Stimulated activated naive CD8-positive, alpha-beta T cell treated with anti-CD3 and anti-CD28 coated beads, Interleukin-15, amount 100 ng/mL, for 72 hours (primary cell): ENCODE results near the gene PLCB1.
"Not testable (repeated sequence)": the region's sequence is repeated elsewhere in the genome, so short reads cannot be mapped to it uniquely, and the experiment has no call there.

ENCODE experiments used
- ATAC-seq: fragments of 150-1000 bp; cut with Tn5 transposase; 2 replicates; pipeline ENCODE4 v1.10.0; 2021; ENCODE audit warnings: mild to moderate bottlenecking, moderate library complexity
- DNase-seq, 2 donors: peaks; one replicate each; pipeline ENCODE4 v3.0.0; 2021 to 2022
- H3K27ac Mint-ChIP-seq, 2 donors: one replicate each; pipeline ENCODE4 v1.8.0; 2022; ENCODE audit warnings: mild to moderate bottlenecking in 2 of 2, mixed read lengths in 2 of 2, moderate library complexity in 2 of 2
- H3K27me3 Mint-ChIP-seq: one replicate; pipeline ENCODE4 v1.8.0; 2022; ENCODE audit warnings: mixed read lengths
- H3K4me1 Mint-ChIP-seq: one replicate; pipeline ENCODE4 v1.8.0; 2022; ENCODE audit warnings: mild to moderate bottlenecking, mixed read lengths
- H3K4me3 Mint-ChIP-seq, 2 donors: one replicate each; pipeline ENCODE4 v1.8.0; 2022; ENCODE audit warnings: mild to moderate bottlenecking in 2 of 2, mixed read lengths in 2 of 2, moderate library complexity in 1 of 2
- H3K9me3 Mint-ChIP-seq, 2 donors: one replicate each; pipeline ENCODE4 v1.8.0; 2022; ENCODE audit warnings: mixed read lengths in 2 of 2

Gene PLCB1

GRCh38 chr20:8376940-8377339 lies 244.9 kb downstream of the PLCB1 start:
- ATAC-seq, result no peak
- DNase-seq, result no peak
- Mint-ChIP-seq H3K4me1 (no peaks in the 10 kb centered on the region), H3K27me3 (no peaks in the 10 kb centered on the region), H3K4me3 (no peak overlapping the region), H3K27ac (no peak overlapping the region), H3K9me3 (peaks cover 0 to 8% of the 10 kb centered on the region in 2 donors)

- H3K27ac Mint-ChIP-seq, H3K4me1 Mint-ChIP-seq, DNase-seq, ATAC-seq, H3K27me3 Mint-ChIP-seq, H3K9me3 Mint-ChIP-seq, H3K4me3 Mint-ChIP-seq: not testable (repeated sequence)
These were observed 247.1 kb downstream of the PLCB1 start for GRCh38 chr20:8379125-8379524.

GRCh38 chr20:8385247-8385646 lies 253.2 kb downstream of the PLCB1 start:
- H3K9me3 Mint-ChIP-seq, result no peaks in the 10 kb centered on the region
- H3K4me1 Mint-ChIP-seq, result peaks cover 6% of the 10 kb centered on the region
- H3K27me3 Mint-ChIP-seq, result peaks cover 7% of the 10 kb centered on the region
- DNase-seq (no peak), ATAC-seq (no peak)
- no peak overlapping the region for H3K4me3 Mint-ChIP-seq
- no peak overlapping the region for H3K27ac Mint-ChIP-seq

GRCh38 chr20:8386991-8387390 lies 254.9 kb downstream of the PLCB1 start:
- no peak overlapping the region for H3K4me3 Mint-ChIP-seq
- DNase-seq (no peak), ATAC-seq (no peak)

GRCh38 chr20:8388141-8388540 lies 256.1 kb downstream of the PLCB1 start:
- H3K4me3 Mint-ChIP-seq, result no peak overlapping the region
- no peak for DNase-seq
- ATAC-seq, result no peak
- H3K9me3 Mint-ChIP-seq, result no peaks in the 10 kb centered on the region
- peaks cover 6% of the 10 kb centered on the region for H3K4me1 Mint-ChIP-seq
- peaks cover 7% of the 10 kb centered on the region for H3K27me3 Mint-ChIP-seq
- no peak overlapping the region for H3K27ac Mint-ChIP-seq

More at GRCh38 chr20:8386991-8387390, 254.9 kb downstream of the PLCB1 start:
- Mint-ChIP-seq H3K27me3 (peaks cover 7% of the 10 kb centered on the region), H3K27ac (no peak overlapping the region), H3K4me1 (peaks cover 6% of the 10 kb centered on the region), H3K9me3 (no peaks in the 10 kb centered on the region)

- no peak overlapping the region for H3K27ac Mint-ChIP-seq
- H3K4me1 Mint-ChIP-seq, result peaks cover 6% of the 10 kb centered on the region
- ATAC-seq (no peak), DNase-seq (no peak)
- peaks cover 7% of the 10 kb centered on the region for H3K27me3 Mint-ChIP-seq
- H3K9me3 Mint-ChIP-seq, result no peaks in the 10 kb centered on the region
- H3K4me3 Mint-ChIP-seq, result no peak overlapping the region
These were observed 256.6 kb downstream of the PLCB1 start for GRCh38 chr20:8388707-8389106.

- no peak for DNase-seq
- no peak for ATAC-seq
- H3K9me3 Mint-ChIP-seq, result no peaks in the 10 kb centered on the region
- peaks cover 11% of the 10 kb centered on the region for H3K4me1 Mint-ChIP-seq
- H3K27me3 Mint-ChIP-seq, result peaks cover 5% of the 10 kb centered on the region
- no peak overlapping the region for H3K27ac Mint-ChIP-seq
- no peak overlapping the region for H3K4me3 Mint-ChIP-seq
These were observed 257.4 kb downstream of the PLCB1 start for GRCh38 chr20:8389381-8390036.

- H3K9me3 Mint-ChIP-seq, result no peaks in the 10 kb centered on the region
- ATAC-seq (no peak), DNase-seq (no peak)
- no peaks in the 10 kb centered on the region for H3K27me3 Mint-ChIP-seq
- no peak overlapping the region for H3K4me3 Mint-ChIP-seq
- no peak overlapping the region for H3K27ac Mint-ChIP-seq
- peaks cover 11% of the 10 kb centered on the region for H3K4me1 Mint-ChIP-seq
These were observed 258.0 kb downstream of the PLCB1 start for GRCh38 chr20:8390037-8390433.

- Mint-ChIP-seq H3K4me1 (peaks cover 11% of the 10 kb centered on the region), H3K27me3 (no peaks in the 10 kb centered on the region), H3K9me3 (no peaks in the 10 kb centered on the region), H3K27ac (no peak overlapping the region), H3K4me3 (no peak overlapping the region)
- no peak for ATAC-seq
- no peak for DNase-seq
These were observed 258.4 kb downstream of the PLCB1 start for GRCh38 chr20:8390500-8390899.

- no peak overlapping the region for H3K4me3 Mint-ChIP-seq
- ATAC-seq (no peak), DNase-seq (no peak)
- no peaks in the 10 kb centered on the region for H3K9me3 Mint-ChIP-seq
- H3K4me1 Mint-ChIP-seq, result peaks cover 5% of the 10 kb centered on the region
- H3K27me3 Mint-ChIP-seq, result no peaks in the 10 kb centered on the region
- H3K27ac Mint-ChIP-seq, result no peak overlapping the region
These were observed 261.3 kb downstream of the PLCB1 start for GRCh38 chr20:8393381-8393780.

- H3K4me3 Mint-ChIP-seq, result no peak overlapping the region
- H3K4me1 Mint-ChIP-seq, result peaks cover 5% of the 10 kb centered on the region
- H3K9me3 Mint-ChIP-seq, result no peaks in the 10 kb centered on the region
- H3K27ac Mint-ChIP-seq, result peak overlapping the region in 1 of 2 donors; percentile 86
- DNase-seq (peak in 1 of 2 donors; percentile 12), ATAC-seq (peak; percentile 94)
- no peaks in the 10 kb centered on the region for H3K27me3 Mint-ChIP-seq
These were observed 262.4 kb downstream of the PLCB1 start for GRCh38 chr20:8394308-8394945.

GRCh38 chr20:8395956-8396355 lies 263.9 kb downstream of the PLCB1 start:
- Mint-ChIP-seq H3K27ac (no peak overlapping the region), H3K9me3 (no peaks in the 10 kb centered on the region), H3K4me1 (peaks cover 10% of the 10 kb centered on the region), H3K27me3 (no peaks in the 10 kb centered on the region), H3K4me3 (no peak overlapping the region)
- no peak for DNase-seq
- ATAC-seq, result no peak

GRCh38 chr20:8398263-8399051 lies 266.4 kb downstream of the PLCB1 start:
- Mint-ChIP-seq H3K4me3 (no peak overlapping the region), H3K27me3 (no peaks in the 10 kb centered on the region), H3K4me1 (peaks cover 10% of the 10 kb centered on the region), H3K27ac (no peak overlapping the region), H3K9me3 (no peaks in the 10 kb centered on the region)
- DNase-seq, result no peak
- ATAC-seq, result no peak

- peak; percentile 79 for ATAC-seq
These were observed 267.9 kb downstream of the PLCB1 start for GRCh38 chr20:8399947-8400346.

GRCh38 chr20:8400486-8400885 lies 268.4 kb downstream of the PLCB1 start:
- Mint-ChIP-seq H3K4me3 (no peak overlapping the region), H3K27me3 (no peaks in the 10 kb centered on the region), H3K9me3 (no peaks in the 10 kb centered on the region), H3K4me1 (peaks cover 4% of the 10 kb centered on the region), H3K27ac (no peak overlapping the region)
- no peak for ATAC-seq
- DNase-seq, result no peak

More at GRCh38 chr20:8399947-8400346, 267.9 kb downstream of the PLCB1 start:
- Mint-ChIP-seq H3K9me3 (no peaks in the 10 kb centered on the region), H3K27me3 (no peaks in the 10 kb centered on the region), H3K4me3 (no peak overlapping the region), H3K4me1 (peaks cover 4% of the 10 kb centered on the region), H3K27ac (no peak overlapping the region)
- no peak for DNase-seq

- Mint-ChIP-seq H3K4me3 (no peak overlapping the region), H3K27me3 (no peaks in the 10 kb centered on the region), H3K4me1 (peaks cover 4% of the 10 kb centered on the region), H3K27ac (no peak overlapping the region), H3K9me3 (no peaks in the 10 kb centered on the region)
- ATAC-seq (no peak), DNase-seq (no peak)
These were observed 269.5 kb downstream of the PLCB1 start for GRCh38 chr20:8401556-8401955.
